Astrocyte (in vitro differentiated cells and primary cell): ENCODE measurements around the gene SLC25A42.

ENCODE experiments used
- EZH2 ChIP-seq: IDR thresholded peaks from 2 replicates; pipeline ENCODE4 v1.6.1; 2012; ENCODE audit warnings: mild to moderate bottlenecking, low read length, inconsistent platforms; ENCODE audit not compliant: insufficient read depth
- TF ChIP-seq, protein P1 (sequence below): IDR thresholded peaks from 2 replicates; pipeline ENCODE4 v1.5.1; 2011; ENCODE audit warnings: low read depth, mild to moderate bottlenecking, inconsistent platforms, low read length, moderate library complexity; ENCODE audit not compliant: insufficient read depth

DNA sequence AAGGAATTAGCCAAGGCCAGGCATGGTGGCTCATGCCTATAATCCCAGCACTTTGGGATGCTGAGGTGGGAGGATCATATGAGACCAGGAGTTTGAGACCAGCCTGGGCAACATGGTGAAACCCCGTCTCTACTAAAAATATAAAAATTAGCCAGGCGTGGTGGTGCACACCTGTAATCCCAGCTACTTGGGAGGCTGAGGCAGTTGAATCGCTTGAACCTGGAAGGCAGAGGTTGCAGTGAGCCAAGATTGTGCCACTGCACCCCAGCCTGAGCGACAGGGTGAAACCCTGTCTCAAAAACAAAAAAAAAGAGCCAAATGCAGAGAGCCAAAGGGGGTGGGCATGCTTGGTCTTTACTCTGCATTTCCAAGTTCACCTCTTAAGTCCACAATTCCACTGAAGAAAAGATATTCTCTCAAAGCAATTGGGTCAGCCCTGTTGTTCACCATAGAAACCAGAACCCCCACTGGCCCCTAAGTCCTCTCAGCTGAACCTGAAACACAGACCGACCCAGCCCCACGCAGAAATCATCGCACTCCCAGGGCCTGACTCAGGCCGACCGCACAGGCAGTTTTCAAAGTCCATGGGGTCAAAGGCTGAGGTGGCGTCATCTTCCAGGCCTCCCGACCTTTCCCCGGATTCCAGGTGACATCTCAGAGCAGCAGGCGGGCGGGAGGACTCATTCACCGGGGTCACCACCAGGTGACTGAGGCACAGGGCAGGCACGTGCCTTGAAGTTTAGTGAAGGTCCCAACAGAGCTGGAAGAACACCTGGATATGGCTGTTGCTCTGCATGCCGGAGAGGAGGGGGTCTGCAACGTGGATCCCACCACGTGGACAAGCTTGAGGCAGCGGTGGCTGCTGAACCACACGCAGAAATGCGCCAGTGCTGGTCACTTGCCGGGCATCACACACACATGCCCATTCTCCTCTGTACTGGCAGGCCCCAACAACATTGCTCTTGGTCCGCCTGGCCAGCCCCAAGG lies 33.1 kb downstream of the SLC25A42 start:
- TF ChIP-seq, protein P1, sequence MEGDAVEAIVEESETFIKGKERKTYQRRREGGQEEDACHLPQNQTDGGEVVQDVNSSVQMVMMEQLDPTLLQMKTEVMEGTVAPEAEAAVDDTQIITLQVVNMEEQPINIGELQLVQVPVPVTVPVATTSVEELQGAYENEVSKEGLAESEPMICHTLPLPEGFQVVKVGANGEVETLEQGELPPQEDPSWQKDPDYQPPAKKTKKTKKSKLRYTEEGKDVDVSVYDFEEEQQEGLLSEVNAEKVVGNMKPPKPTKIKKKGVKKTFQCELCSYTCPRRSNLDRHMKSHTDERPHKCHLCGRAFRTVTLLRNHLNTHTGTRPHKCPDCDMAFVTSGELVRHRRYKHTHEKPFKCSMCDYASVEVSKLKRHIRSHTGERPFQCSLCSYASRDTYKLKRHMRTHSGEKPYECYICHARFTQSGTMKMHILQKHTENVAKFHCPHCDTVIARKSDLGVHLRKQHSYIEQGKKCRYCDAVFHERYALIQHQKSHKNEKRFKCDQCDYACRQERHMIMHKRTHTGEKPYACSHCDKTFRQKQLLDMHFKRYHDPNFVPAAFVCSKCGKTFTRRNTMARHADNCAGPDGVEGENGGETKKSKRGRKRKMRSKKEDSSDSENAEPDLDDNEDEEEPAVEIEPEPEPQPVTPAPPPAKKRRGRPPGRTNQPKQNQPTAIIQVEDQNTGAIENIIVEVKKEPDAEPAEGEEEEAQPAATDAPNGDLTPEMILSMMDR: no peak
- TF ChIP-seq EZH2: no peak
